Mucosa of stomach (tissue), 1 donor: ENCODE data around the gene RNGTT.

Experiments
- H3K27me3 ChIP-seq: one replicate; pipeline ENCODE4 v1.7.0; 2013; ENCODE audit warnings: mild to moderate bottlenecking, low read length; ENCODE audit not compliant: control insufficient read depth, insufficient read depth
- H3K36me3 ChIP-seq: one replicate; pipeline ENCODE4 v1.7.0; 2013; ENCODE audit warnings: low read length; ENCODE audit not compliant: control insufficient read depth, insufficient read depth
- H3K4me1 ChIP-seq: one replicate; pipeline ENCODE4 v1.7.0; 2013; ENCODE audit warnings: mild to moderate bottlenecking, low read length; ENCODE audit not compliant: control insufficient read depth, insufficient read depth
- H3K4me3 ChIP-seq: one replicate; pipeline ENCODE4 v1.7.0; 2013; ENCODE audit warnings: low read length
- H3K9ac ChIP-seq: one replicate; pipeline ENCODE4 v1.7.0; 2013; ENCODE audit warnings: mild to moderate bottlenecking, low read length, moderate library complexity
- H3K9me3 ChIP-seq: one replicate; pipeline ENCODE4 v1.7.0; 2013; ENCODE audit warnings: mild to moderate bottlenecking, low read length, moderate library complexity; ENCODE audit not compliant: control insufficient read depth
- donor health status: Pancreatic carcinoma.

Gene RNGTT

DNA sequence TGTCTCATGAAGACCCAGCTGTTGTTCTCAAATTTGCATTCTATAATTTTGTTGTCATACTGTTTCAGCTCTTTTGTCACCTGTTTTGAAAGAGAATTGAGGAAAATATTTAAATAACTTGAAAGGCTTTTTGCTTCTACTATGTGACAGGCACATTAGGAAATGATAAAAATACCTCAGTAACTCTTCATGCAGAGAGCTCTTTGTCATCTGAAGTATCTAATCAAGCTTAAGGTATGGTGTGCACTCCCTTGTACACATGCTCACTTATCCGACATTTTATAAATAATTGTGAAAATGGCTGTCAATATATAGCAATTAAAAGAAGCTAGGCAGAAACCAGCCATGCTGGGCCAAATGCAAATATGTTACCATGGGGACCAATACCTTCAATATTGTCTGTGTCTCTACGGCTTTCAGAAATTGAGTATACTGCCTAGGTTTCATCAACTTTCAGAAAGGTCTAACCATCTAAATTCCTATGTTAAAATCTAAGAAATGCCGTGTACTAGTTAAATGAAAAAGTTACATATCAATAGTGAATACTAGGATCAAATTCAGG, 349.0 kb downstream of the RNGTT start:
- no peaks in the 10 kb centered on the region for H3K36me3 ChIP-seq
- H3K9me3 ChIP-seq, result no peaks in the 10 kb centered on the region
- H3K9ac ChIP-seq, result no peak overlapping the region
- no peak overlapping the region for H3K4me3 ChIP-seq
- no peaks in the 10 kb centered on the region for H3K27me3 ChIP-seq
- no peaks in the 10 kb centered on the region for H3K4me1 ChIP-seq

DNA sequence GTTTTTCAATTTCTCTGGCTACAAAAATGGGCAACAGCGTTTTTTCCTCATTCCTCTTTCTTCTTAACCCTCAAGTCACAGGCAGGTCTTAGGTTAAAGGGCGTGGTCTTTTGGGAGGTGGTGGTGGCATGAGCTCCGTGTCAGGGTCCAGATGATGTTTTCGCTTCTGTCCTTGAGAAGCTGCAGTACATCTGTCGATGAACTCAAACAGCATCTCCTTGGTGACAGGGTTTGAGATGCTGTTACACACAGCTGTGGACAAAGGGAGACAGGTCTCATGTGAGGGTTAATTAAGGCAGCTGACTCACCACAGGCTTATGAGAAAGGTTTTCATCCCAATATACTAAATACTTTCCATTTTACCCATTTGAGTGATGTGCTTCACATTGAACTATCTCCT, 350.8 kb downstream of the RNGTT start:
- H3K4me1 ChIP-seq, result no peaks in the 10 kb centered on the region
- H3K36me3 ChIP-seq, result no peaks in the 10 kb centered on the region
- H3K9ac ChIP-seq, result no peak overlapping the region
- H3K27me3 ChIP-seq, result no peaks in the 10 kb centered on the region
- H3K4me3 ChIP-seq, result no peak overlapping the region
- no peaks in the 10 kb centered on the region for H3K9me3 ChIP-seq

GRCh38 chr6:88611721-88612120, 351.7 kb downstream of the RNGTT start:
- Histone ChIP-seq H3K9ac (no peak overlapping the region), H3K4me3 (no peak overlapping the region), H3K27me3 (no peaks in the 10 kb centered on the region), H3K9me3 (no peaks in the 10 kb centered on the region), H3K4me1 (no peaks in the 10 kb centered on the region), H3K36me3 (no peaks in the 10 kb centered on the region)

- no peaks in the 10 kb centered on the region for H3K9me3 ChIP-seq
- no peak overlapping the region for H3K9ac ChIP-seq
- no peaks in the 10 kb centered on the region for H3K36me3 ChIP-seq
- no peaks in the 10 kb centered on the region for H3K27me3 ChIP-seq
- H3K4me3 ChIP-seq, result no peak overlapping the region
- H3K4me1 ChIP-seq, result no peaks in the 10 kb centered on the region
These were observed 353.4 kb downstream of the RNGTT start for GRCh38 chr6:88609983-88610382.

DNA sequence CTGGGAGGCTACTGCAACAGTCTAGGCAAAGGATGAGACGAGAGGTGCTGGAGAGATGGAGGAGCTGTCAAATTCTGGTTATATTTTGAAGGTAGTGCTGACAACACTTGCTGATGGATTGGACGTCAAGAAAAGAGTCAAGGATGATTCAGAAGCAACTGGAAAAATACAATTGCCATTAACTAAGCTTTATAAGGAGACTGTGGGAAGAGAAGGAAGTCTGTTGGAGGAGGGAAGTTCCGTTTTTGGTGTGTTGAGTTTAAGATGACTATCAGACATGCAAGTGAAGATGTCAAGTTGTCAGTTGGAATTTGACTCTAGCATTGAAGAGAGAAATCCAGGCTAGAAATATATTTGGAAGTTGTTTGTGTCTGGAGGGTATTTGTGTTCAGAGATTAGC, 358.1 kb downstream of the RNGTT start:
- Histone ChIP-seq H3K27me3 (no peaks in the 10 kb centered on the region), H3K36me3 (no peaks in the 10 kb centered on the region), H3K9me3 (no peaks in the 10 kb centered on the region), H3K4me1 (no peaks in the 10 kb centered on the region), H3K4me3 (no peak overlapping the region), H3K9ac (no peak overlapping the region)

DNA sequence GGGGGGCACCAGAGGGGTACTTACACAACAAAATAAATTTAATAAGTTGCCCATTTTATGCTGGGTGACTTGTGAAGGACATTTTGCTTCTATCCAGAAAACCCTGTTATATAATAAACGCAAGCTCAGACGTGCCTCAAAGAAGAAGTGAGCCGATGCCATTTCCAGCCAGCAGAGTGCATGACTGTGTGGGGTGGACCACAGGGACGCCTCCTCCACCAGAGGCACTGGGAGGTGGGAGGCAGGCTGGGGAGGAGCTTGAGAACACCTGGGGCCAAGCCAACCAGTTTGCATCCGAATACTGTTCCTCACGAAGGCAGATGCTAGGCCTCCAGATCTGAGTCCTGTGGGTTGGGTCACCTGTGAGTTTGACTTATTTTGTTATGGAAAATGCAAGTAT, 363.8 kb downstream of the RNGTT start:
- Histone ChIP-seq H3K36me3 (no peaks in the 10 kb centered on the region), H3K4me1 (no peaks in the 10 kb centered on the region), H3K27me3 (no peaks in the 10 kb centered on the region), H3K9me3 (no peaks in the 10 kb centered on the region), H3K4me3 (no peak overlapping the region), H3K9ac (no peak overlapping the region)

DNA sequence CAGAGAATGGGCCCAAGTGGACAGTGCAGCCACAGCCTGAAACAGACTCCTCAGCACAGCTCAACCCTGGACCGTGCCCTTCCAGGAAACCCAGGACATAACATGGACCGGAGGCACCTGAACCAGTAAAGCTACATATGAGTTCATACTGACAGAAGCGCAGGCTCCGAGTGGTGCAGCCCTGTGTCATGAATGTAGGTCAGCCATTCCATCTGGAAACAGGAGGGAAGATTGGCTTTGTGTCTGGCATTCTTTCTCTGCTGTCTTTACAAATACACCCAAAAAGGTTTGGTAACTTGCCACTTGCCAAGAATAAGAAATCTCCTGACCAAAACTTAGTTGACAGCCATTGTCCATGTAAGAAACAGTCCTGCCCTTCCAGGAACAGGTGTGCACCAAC, 366.6 kb downstream of the RNGTT start:
- H3K9me3 ChIP-seq, result no peaks in the 10 kb centered on the region
- no peaks in the 10 kb centered on the region for H3K27me3 ChIP-seq
- H3K4me3 ChIP-seq, result no peak overlapping the region
- H3K36me3 ChIP-seq, result no peaks in the 10 kb centered on the region
- H3K9ac ChIP-seq, result no peak overlapping the region
- H3K4me1 ChIP-seq, result no peaks in the 10 kb centered on the region

DNA sequence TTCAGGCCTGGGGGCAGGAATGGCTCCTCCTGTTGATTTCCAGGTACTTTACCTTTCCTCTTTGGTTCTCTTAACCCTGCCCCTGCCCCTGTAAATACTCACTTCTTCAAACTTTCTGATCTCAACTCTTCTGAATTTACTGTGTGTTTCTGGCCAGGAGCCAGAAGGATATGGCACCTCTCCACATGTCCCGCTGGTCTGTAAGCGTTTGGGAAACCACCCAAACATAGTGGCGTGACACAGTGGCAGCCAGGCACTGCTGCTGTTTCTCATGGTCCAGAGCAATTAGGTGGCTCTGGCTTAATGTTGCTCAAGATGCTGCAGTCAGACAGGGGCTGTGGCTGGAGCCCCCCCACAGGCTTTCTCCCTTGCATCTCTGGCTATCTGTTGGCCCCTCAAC, 374.5 kb downstream of the RNGTT start:
- Histone ChIP-seq H3K36me3 (no peaks in the 10 kb centered on the region), H3K27me3 (no peaks in the 10 kb centered on the region), H3K9me3 (no peaks in the 10 kb centered on the region), H3K4me3 (no peak overlapping the region), H3K4me1 (no peaks in the 10 kb centered on the region), H3K9ac (no peak overlapping the region)

GRCh38 chr6:88587150-88587520, 376.3 kb downstream of the RNGTT start:
- Histone ChIP-seq H3K9me3 (no peaks in the 10 kb centered on the region), H3K4me3 (no peak overlapping the region), H3K9ac (no peak overlapping the region), H3K36me3 (no peaks in the 10 kb centered on the region), H3K27me3 (no peaks in the 10 kb centered on the region), H3K4me1 (no peaks in the 10 kb centered on the region)

DNA sequence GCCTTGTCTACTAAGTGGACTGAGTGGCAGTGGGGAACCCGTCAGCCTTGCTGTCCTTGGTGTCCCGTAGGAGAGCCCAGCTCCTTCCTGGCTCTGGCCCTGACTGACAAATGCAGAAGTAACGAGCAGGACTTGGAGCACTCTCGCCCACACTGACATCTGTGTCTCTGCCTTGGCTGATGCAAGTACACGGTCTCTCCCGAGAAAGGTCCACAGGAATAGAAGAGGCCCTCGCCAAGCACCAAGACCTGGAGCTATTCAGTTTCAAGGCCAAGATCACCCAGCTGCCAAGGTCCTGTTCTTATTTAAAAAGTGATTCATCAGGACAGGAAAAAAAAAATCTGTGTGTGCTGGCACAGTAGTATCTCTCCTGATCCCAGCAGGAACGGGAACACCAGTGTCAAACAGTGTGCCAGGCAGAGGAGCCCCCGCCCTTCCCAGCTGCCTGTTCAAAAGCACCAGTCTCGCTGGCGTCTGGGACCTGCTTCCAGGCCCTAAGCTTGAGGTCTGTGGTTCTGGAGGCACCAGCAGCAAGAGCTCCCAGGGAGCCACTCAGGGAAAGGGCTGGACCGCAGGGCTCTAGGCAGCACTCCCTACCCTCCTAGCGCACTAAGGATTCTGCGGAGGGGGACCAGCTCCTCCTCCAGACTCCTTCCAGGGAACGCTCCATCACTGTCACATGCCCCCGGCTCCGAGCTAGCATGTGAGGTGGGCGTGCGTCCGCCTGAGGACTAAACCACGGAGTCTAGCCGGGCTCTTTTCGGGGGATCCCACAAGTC, 376.9 kb downstream of the RNGTT start:
- Histone ChIP-seq H3K4me1 (no peaks in the 10 kb centered on the region), H3K4me3 (no peak overlapping the region), H3K27me3 (no peaks in the 10 kb centered on the region)

GRCh38 chr6:88585276-88585692, 378.1 kb downstream of the RNGTT start:
- Histone ChIP-seq H3K27me3 (no peaks in the 10 kb centered on the region), H3K36me3 (no peaks in the 10 kb centered on the region), H3K9me3 (no peaks in the 10 kb centered on the region), H3K9ac (no peak overlapping the region), H3K4me1 (no peaks in the 10 kb centered on the region), H3K4me3 (no peak overlapping the region)

More for the DNA sequence above, 376.9 kb downstream of the RNGTT start:
- no peak overlapping the region for H3K9ac ChIP-seq
- H3K36me3 ChIP-seq, result no peaks in the 10 kb centered on the region
- no peaks in the 10 kb centered on the region for H3K9me3 ChIP-seq

GRCh38 chr6:88584581-88585275, 378.7 kb downstream of the RNGTT start:
- no peaks in the 10 kb centered on the region for H3K27me3 ChIP-seq
- no peaks in the 10 kb centered on the region for H3K4me1 ChIP-seq
- no peak overlapping the region for H3K4me3 ChIP-seq
- H3K36me3 ChIP-seq, result no peaks in the 10 kb centered on the region
- no peak overlapping the region for H3K9ac ChIP-seq
- no peaks in the 10 kb centered on the region for H3K9me3 ChIP-seq
